ENCODE results near the gene SVOP.

SVOP gene

GRCh38 chr12:108947097-108947496 is 73.8 kb downstream of the SVOP start:
- H3K4me3 ChIP-seq (ENCODE audit: low read depth, low read length): no peak overlapping the region
- H3K9ac ChIP-seq (ENCODE audit: low read depth, low read length): no peak overlapping the region
- no peaks in the 10 kb centered on the region for H3K36me3 ChIP-seq (ENCODE audit: control insufficient read depth, insufficient read depth, low read length)
- no peaks in the 10 kb centered on the region for H3K9me3 ChIP-seq (ENCODE audit: control insufficient read depth, insufficient read depth, low read length)
- H3K27me3 ChIP-seq (ENCODE audit: control insufficient read depth, insufficient read depth, low read length): no peaks in the 10 kb centered on the region
- H3K4me1 ChIP-seq (ENCODE audit: control insufficient read depth, insufficient read depth, low read length): no peaks in the 10 kb centered on the region

GRCh38 chr12:108940138-108940537 is 80.7 kb downstream of the SVOP start:
- Histone ChIP-seq H3K4me1 (ENCODE audit: control insufficient read depth, insufficient read depth, low read length) (no peaks in the 10 kb centered on the region), H3K9ac (ENCODE audit: low read depth, low read length) (no peak overlapping the region), H3K27me3 (ENCODE audit: control insufficient read depth, insufficient read depth, low read length) (no peaks in the 10 kb centered on the region), H3K9me3 (ENCODE audit: control insufficient read depth, insufficient read depth, low read length) (no peaks in the 10 kb centered on the region), H3K36me3 (ENCODE audit: control insufficient read depth, insufficient read depth, low read length) (no peaks in the 10 kb centered on the region), H3K4me3 (ENCODE audit: low read depth, low read length) (no peak overlapping the region)

GRCh38 chr12:108939594-108939993 is 81.3 kb downstream of the SVOP start:
- H3K4me3 ChIP-seq (ENCODE audit: low read depth, low read length): no peak overlapping the region
- H3K4me1 ChIP-seq (ENCODE audit: control insufficient read depth, insufficient read depth, low read length): no peaks in the 10 kb centered on the region
- no peaks in the 10 kb centered on the region for H3K27me3 ChIP-seq (ENCODE audit: control insufficient read depth, insufficient read depth, low read length)
- no peaks in the 10 kb centered on the region for H3K36me3 ChIP-seq (ENCODE audit: control insufficient read depth, insufficient read depth, low read length)
- H3K9me3 ChIP-seq (ENCODE audit: control insufficient read depth, insufficient read depth, low read length): no peaks in the 10 kb centered on the region
- H3K9ac ChIP-seq (ENCODE audit: low read depth, low read length): no peak overlapping the region

GRCh38 chr12:108938247-108938924 is 82.5 kb downstream of the SVOP start:
- Histone ChIP-seq H3K4me1 (ENCODE audit: control insufficient read depth, insufficient read depth, low read length) (no peaks in the 10 kb centered on the region), H3K9me3 (ENCODE audit: control insufficient read depth, insufficient read depth, low read length) (no peaks in the 10 kb centered on the region), H3K36me3 (ENCODE audit: control insufficient read depth, insufficient read depth, low read length) (no peaks in the 10 kb centered on the region), H3K4me3 (ENCODE audit: low read depth, low read length) (no peak overlapping the region), H3K9ac (ENCODE audit: low read depth, low read length) (no peak overlapping the region), H3K27me3 (ENCODE audit: control insufficient read depth, insufficient read depth, low read length) (no peaks in the 10 kb centered on the region)

GRCh38 chr12:108935159-108935763 is 85.6 kb downstream of the SVOP start:
- H3K9ac ChIP-seq (ENCODE audit: low read depth, low read length): no peak overlapping the region
- H3K27me3 ChIP-seq (ENCODE audit: control insufficient read depth, insufficient read depth, low read length): no peaks in the 10 kb centered on the region
- no peaks in the 10 kb centered on the region for H3K9me3 ChIP-seq (ENCODE audit: control insufficient read depth, insufficient read depth, low read length)
- no peaks in the 10 kb centered on the region for H3K36me3 ChIP-seq (ENCODE audit: control insufficient read depth, insufficient read depth, low read length)
- H3K4me3 ChIP-seq (ENCODE audit: low read depth, low read length): no peak overlapping the region
- H3K4me1 ChIP-seq (ENCODE audit: control insufficient read depth, insufficient read depth, low read length): no peaks in the 10 kb centered on the region

GRCh38 chr12:108933949-108934348 is 86.9 kb downstream of the SVOP start:
- no peak overlapping the region for H3K4me3 ChIP-seq (ENCODE audit: low read depth, low read length)
- no peaks in the 10 kb centered on the region for H3K36me3 ChIP-seq (ENCODE audit: control insufficient read depth, insufficient read depth, low read length)
- no peak overlapping the region for H3K9ac ChIP-seq (ENCODE audit: low read depth, low read length)
- no peaks in the 10 kb centered on the region for H3K4me1 ChIP-seq (ENCODE audit: control insufficient read depth, insufficient read depth, low read length)
- H3K9me3 ChIP-seq (ENCODE audit: control insufficient read depth, insufficient read depth, low read length): no peaks in the 10 kb centered on the region
- H3K27me3 ChIP-seq (ENCODE audit: control insufficient read depth, insufficient read depth, low read length): no peaks in the 10 kb centered on the region

GRCh38 chr12:108930756-108931155 is 90.1 kb downstream of the SVOP start:
- no peaks in the 10 kb centered on the region for H3K9me3 ChIP-seq (ENCODE audit: control insufficient read depth, insufficient read depth, low read length)
- H3K27me3 ChIP-seq (ENCODE audit: control insufficient read depth, insufficient read depth, low read length): no peaks in the 10 kb centered on the region
- H3K9ac ChIP-seq (ENCODE audit: low read depth, low read length): no peak overlapping the region
- H3K4me1 ChIP-seq (ENCODE audit: control insufficient read depth, insufficient read depth, low read length): no peaks in the 10 kb centered on the region
- no peaks in the 10 kb centered on the region for H3K36me3 ChIP-seq (ENCODE audit: control insufficient read depth, insufficient read depth, low read length)
- H3K4me3 ChIP-seq (ENCODE audit: low read depth, low read length): no peak overlapping the region

GRCh38 chr12:108930155-108930554 is 90.7 kb downstream of the SVOP start:
- Histone ChIP-seq H3K27me3 (ENCODE audit: control insufficient read depth, insufficient read depth, low read length) (no peaks in the 10 kb centered on the region), H3K4me1 (ENCODE audit: control insufficient read depth, insufficient read depth, low read length) (no peaks in the 10 kb centered on the region), H3K9ac (ENCODE audit: low read depth, low read length) (no peak overlapping the region), H3K9me3 (ENCODE audit: control insufficient read depth, insufficient read depth, low read length) (no peaks in the 10 kb centered on the region), H3K36me3 (ENCODE audit: control insufficient read depth, insufficient read depth, low read length) (no peaks in the 10 kb centered on the region), H3K4me3 (ENCODE audit: low read depth, low read length) (no peak overlapping the region)

GRCh38 chr12:108928695-108929094 is 92.2 kb downstream of the SVOP start:
- no peak overlapping the region for H3K9ac ChIP-seq (ENCODE audit: low read depth, low read length)
- no peaks in the 10 kb centered on the region for H3K27me3 ChIP-seq (ENCODE audit: control insufficient read depth, insufficient read depth, low read length)
- no peaks in the 10 kb centered on the region for H3K4me1 ChIP-seq (ENCODE audit: control insufficient read depth, insufficient read depth, low read length)
- no peaks in the 10 kb centered on the region for H3K36me3 ChIP-seq (ENCODE audit: control insufficient read depth, insufficient read depth, low read length)
- no peaks in the 10 kb centered on the region for H3K9me3 ChIP-seq (ENCODE audit: control insufficient read depth, insufficient read depth, low read length)
- no peak overlapping the region for H3K4me3 ChIP-seq (ENCODE audit: low read depth, low read length)

GRCh38 chr12:108922918-108923317 is 98.0 kb downstream of the SVOP start:
- H3K36me3 ChIP-seq (ENCODE audit: control insufficient read depth, insufficient read depth, low read length): no peaks in the 10 kb centered on the region
- no peak overlapping the region for H3K4me3 ChIP-seq (ENCODE audit: low read depth, low read length)
- no peaks in the 10 kb centered on the region for H3K4me1 ChIP-seq (ENCODE audit: control insufficient read depth, insufficient read depth, low read length)
- no peaks in the 10 kb centered on the region for H3K9me3 ChIP-seq (ENCODE audit: control insufficient read depth, insufficient read depth, low read length)
- H3K9ac ChIP-seq (ENCODE audit: low read depth, low read length): no peak overlapping the region
- no peaks in the 10 kb centered on the region for H3K27me3 ChIP-seq (ENCODE audit: control insufficient read depth, insufficient read depth, low read length)

GRCh38 chr12:108921946-108922345 is 98.9 kb downstream of the SVOP start:
- H3K9ac ChIP-seq (ENCODE audit: low read depth, low read length): no peak overlapping the region
- H3K9me3 ChIP-seq (ENCODE audit: control insufficient read depth, insufficient read depth, low read length): no peaks in the 10 kb centered on the region
- H3K4me1 ChIP-seq (ENCODE audit: control insufficient read depth, insufficient read depth, low read length): no peaks in the 10 kb centered on the region
- H3K4me3 ChIP-seq (ENCODE audit: low read depth, low read length): no peak overlapping the region
- H3K27me3 ChIP-seq (ENCODE audit: control insufficient read depth, insufficient read depth, low read length): no peaks in the 10 kb centered on the region
- H3K36me3 ChIP-seq (ENCODE audit: control insufficient read depth, insufficient read depth, low read length): no peaks in the 10 kb centered on the region

- Histone ChIP-seq H3K4me3 (ENCODE audit: low read depth, low read length) (no peak overlapping the region), H3K9ac (ENCODE audit: low read depth, low read length) (no peak overlapping the region), H3K4me1 (ENCODE audit: control insufficient read depth, insufficient read depth, low read length) (no peaks in the 10 kb centered on the region), H3K36me3 (ENCODE audit: control insufficient read depth, insufficient read depth, low read length) (no peaks in the 10 kb centered on the region), H3K9me3 (ENCODE audit: control insufficient read depth, insufficient read depth, low read length) (no peaks in the 10 kb centered on the region), H3K27me3 (ENCODE audit: control insufficient read depth, insufficient read depth, low read length) (no peaks in the 10 kb centered on the region)
Observed at GRCh38 chr12:108918960-108919642, 101.8 kb downstream of the SVOP start.
